Liver (tissue), 9 donors: Measurements from ENCODE around the gene THRA. TPM values are rescaled to one million over a fixed set of nuclear protein-coding genes. Genes with fewer than 3 reads are reported as not detected.

ENCODE experiments used
- DNase-seq: peaks from one replicate; pipeline ENCODE4 v3.0.0-alpha.2; 2017; ENCODE audit warnings: low spot score
- H3K27ac ChIP-seq, 2 donors: one replicate each; pipeline ENCODE4 v1.7.0; 2013; ENCODE audit warnings: inconsistent platforms in 2 of 2, low read length in 2 of 2, control low read depth in 1 of 2, low read depth in 1 of 2, mild to moderate bottlenecking in 1 of 2
- H3K27me3 ChIP-seq, 4 donors: one replicate each; pipeline versions ENCODE4 v1.6.1 to v1.7.0; 2013; ENCODE audit warnings: low read length in 3 of 4, inconsistent platforms in 1 of 4, mild to moderate bottlenecking in 1 of 4, moderate library complexity in 1 of 4; ENCODE audit not compliant: control insufficient read depth in 4 of 4, insufficient read depth in 4 of 4
- H3K36me3 ChIP-seq, 4 donors: one replicate each; pipeline versions ENCODE4 v1.6.1 to v1.7.0; 2013; ENCODE audit warnings: low read length in 3 of 4, mild to moderate bottlenecking in 3 of 4, low read depth in 1 of 4, moderate library complexity in 1 of 4; ENCODE audit not compliant: control insufficient read depth in 4 of 4, insufficient read depth in 3 of 4
- H3K4me1 ChIP-seq, 4 donors: one replicate each; pipeline versions ENCODE4 v1.6.1 to v1.7.0; 2013; ENCODE audit warnings: low read length in 3 of 4, mild to moderate bottlenecking in 3 of 4, moderate library complexity in 1 of 4; ENCODE audit not compliant: control insufficient read depth in 4 of 4, insufficient read depth in 4 of 4
- H3K4me3 ChIP-seq, 3 donors: one replicate each; pipeline versions ENCODE4 v1.6.1 to v1.7.0; 2013; ENCODE audit warnings: low read length in 3 of 3, control low read depth in 1 of 3, low read depth in 1 of 3, mild to moderate bottlenecking in 1 of 3
- H3K9ac ChIP-seq, 2 donors: one replicate each; pipeline ENCODE4 v1.7.0; 2013; ENCODE audit warnings: low read length in 2 of 2, mild to moderate bottlenecking in 2 of 2, moderate library complexity in 2 of 2, control low read depth in 1 of 2, low read depth in 1 of 2
- H3K9me3 ChIP-seq, 4 donors: one replicate each; pipeline versions ENCODE4 v1.6.1 to v1.7.0; 2013; ENCODE audit warnings: low read length in 3 of 4; ENCODE audit not compliant: control insufficient read depth in 4 of 4
- ATF3 ChIP-seq: IDR thresholded peaks from 2 replicates; pipeline ENCODE4 v1.6.1; 2016; ENCODE audit warnings: antibody characterized with exemption
- CTCF ChIP-seq: fragments of 150-350 bp; IDR thresholded peaks from 2 replicates; pipeline ENCODE4 v1.5.1; 2017; ENCODE audit warnings: improper control_type of control experiment, low read depth, low read length; ENCODE audit not compliant: missing input control
- EGR1 ChIP-seq, 2 donors: IDR thresholded peaks; 2 replicates each; pipeline ENCODE4 v1.6.1; 2016 to 2018; ENCODE audit warnings: antibody characterized with exemption in 2 of 2, low read depth in 2 of 2
- FOXA1 ChIP-seq: IDR thresholded peaks from 2 replicates; pipeline ENCODE4 v1.6.1; 2016; ENCODE audit warnings: antibody characterized with exemption
- FOXA2 ChIP-seq: IDR thresholded peaks from 2 replicates; pipeline ENCODE4 v1.6.1; 2016; ENCODE audit warnings: antibody characterized with exemption
- GABPA ChIP-seq, 2 donors: IDR thresholded peaks in 1 of 2; conservative IDR thresholded peaks in 1 of 2; 2 replicates each; pipeline ENCODE4 v1.6.1; 2016; ENCODE audit warnings: antibody characterized with exemption in 2 of 2, mild to moderate bottlenecking in 1 of 2, moderate library complexity in 1 of 2
- HNF4A ChIP-seq, 2 donors: conservative IDR thresholded peaks; 2 replicates each; pipeline ENCODE4 v1.6.1; 2016; ENCODE audit warnings: antibody characterized with exemption in 2 of 2, mild to moderate bottlenecking in 2 of 2
- JUND ChIP-seq, 2 donors: IDR thresholded peaks; 2 replicates each; pipeline ENCODE4 v1.6.1; 2016; ENCODE audit warnings: antibody characterized with exemption in 2 of 2
- NR2F2 ChIP-seq: IDR thresholded peaks from 2 replicates; pipeline ENCODE4 v1.6.1; 2016; ENCODE audit warnings: antibody characterized with exemption
- RAD21 ChIP-seq, 2 donors: IDR thresholded peaks; 2 replicates each; pipeline ENCODE4 v1.6.1; 2016; ENCODE audit warnings: antibody characterized with exemption in 2 of 2, mild to moderate bottlenecking in 2 of 2
- REST ChIP-seq: IDR thresholded peaks from 2 replicates; pipeline ENCODE4 v1.6.1; 2016; ENCODE audit warnings: antibody characterized with exemption, mild to moderate bottlenecking
- SP1 ChIP-seq: IDR thresholded peaks from 2 replicates; pipeline ENCODE4 v1.6.1; 2018; ENCODE audit warnings: antibody characterized with exemption, mild to moderate bottlenecking
- TAF1 ChIP-seq: conservative IDR thresholded peaks from 2 replicates; pipeline ENCODE4 v1.6.1; 2016; ENCODE audit warnings: antibody characterized with exemption, mild to moderate bottlenecking
- YY1 ChIP-seq: IDR thresholded peaks from 2 replicates; pipeline ENCODE4 v1.6.1; 2016; ENCODE audit warnings: antibody characterized with exemption, mild to moderate bottlenecking
- ZBTB33 ChIP-seq: IDR thresholded peaks from 2 replicates; pipeline ENCODE4 v1.6.1; 2016; ENCODE audit warnings: antibody characterized with exemption
- WGBS: extraction: QIAGEN DNeasy Blood & Tissue Kit; methylation state at CpG from one replicate; pipeline ENCODE4 v1.1.7; 2013; 5-methylcytosine and 5-hydroxymethylcytosine counted together
- polyA plus RNA-seq, 2 donors: library from polyadenylated mRNA; stranded (reverse) in 1 of 2; unstranded in 1 of 2; fragments of 200-250 nt in 1 of 2; fragments of >200 nt in 1 of 2; fragmentation: Nextera tagmentation in 1 of 2; extraction: Ambion mirVana in 1 of 2; gene quantifications; one replicate each; pipeline versions ENCODE4 v1.2.1 to v1.2.3, GENCODE V29; 2013 to 2015
- total RNA-seq, 2 donors: library from RNA; depleted of rRNA; stranded (reverse); fragments of >200 nt; gene quantifications; one replicate each; pipeline ENCODE4 v1.2.3, GENCODE V29; 2014
- donor health status: healthy.
- donor health status: healthy.
- donor health status: healthy.
- donor health status: healthy.
- donor health status: healthy.

The THRA gene
- total and polyA plus RNA-seq, 4 donors = 3.2 to 10.3 (median 7.4) TPM

GRCh38 chr17:40072040-40072734 lies 9.4 kb downstream of the THRA start (continued):
- TF ChIP-seq CTCF (no peak), NR2F2 (no peak), YY1 (peak; percentile 35), SP1 (no peak)

GRCh38 chr17:40072735-40073346 lies 10.1 kb downstream of the THRA start:
- TF ChIP-seq JUND (IDR thresholded peaks at IDR 0.05) = no peak
- TF ChIP-seq REST = no peak
- no peak for TF ChIP-seq TAF1
- TF ChIP-seq EGR1 (IDR thresholded peaks at IDR 0.05; ENCODE audit: low read depth in 2 of 2) = no peak
- no peak for TF ChIP-seq GABPA (IDR thresholded peaks at IDR 0.05 in 1 of 2, conservative IDR thresholded peaks at IDR 0.05 in 1 of 2)
- no peak for TF ChIP-seq RAD21 (IDR thresholded peaks at IDR 0.05)
- TF ChIP-seq ATF3 = no peak
- no peak overlapping the region for H3K9ac ChIP-seq
- H3K27ac ChIP-seq = peak overlapping the region in 1 of 2 donors; percentile 62
- peak; percentile 80 for DNase-seq
- H3K36me3 ChIP-seq = no peaks in the 10 kb centered on the region
- peaks cover 33 to 82% (median 57%) of the 10 kb centered on the region in 4 donors for H3K4me1 ChIP-seq
- H3K9me3 ChIP-seq = no peaks in the 10 kb centered on the region
- H3K4me3 ChIP-seq = no peak overlapping the region
- 66% methylated on average over 8 of the region's 8 CpGs for WGBS
- H3K27me3 ChIP-seq = no peaks in the 10 kb centered on the region

GRCh38 chr17:40073454-40074174 lies 10.8 kb downstream of the THRA start:
- no peak overlapping the region for H3K9ac ChIP-seq
- no peak for TF ChIP-seq HNF4A (conservative IDR thresholded peaks at IDR 0.05)
- no peak for TF ChIP-seq ATF3
- no peak for TF ChIP-seq SP1
- no peak for TF ChIP-seq REST
- no peak for TF ChIP-seq YY1
- TF ChIP-seq ZBTB33 = no peak
- TF ChIP-seq NR2F2 = no peak
- TF ChIP-seq FOXA1 = no peak
- TF ChIP-seq FOXA2 = no peak

More at GRCh38 chr17:40073454-40074174, 10.8 kb downstream of the THRA start:
- 93% methylated on average over 7 of the region's 7 CpGs for WGBS
- no peak overlapping the region for H3K27ac ChIP-seq
- no peaks in the 10 kb centered on the region for H3K9me3 ChIP-seq
- peaks cover 33 to 74% (median 52%) of the 10 kb centered on the region in 4 donors for H3K4me1 ChIP-seq
- H3K36me3 ChIP-seq = no peaks in the 10 kb centered on the region
- no peak for DNase-seq
- no peak overlapping the region for H3K4me3 ChIP-seq
- no peaks in the 10 kb centered on the region for H3K27me3 ChIP-seq
